Activated T-helper 1 cell treated with anti-CD3 and anti-CD28 coated beads, Interleukin-12 subunit alpha, Interleukin-12 subunit beta, Interleukin-2, Interleukin-4 antibody, amounts not matched to agents 30 ng/mL and 10 ng/mL and 1 ng/mL, durations not matched to agents 14 hours and 24 hours and 36 hours (primary cell): ENCODE results near the gene GNB2. TPM values are rescaled to one million over a fixed set of nuclear protein-coding genes. Genes with fewer than 3 reads are reported as not detected.
A peak's percentile ranks its signal among the peaks of the same experiment; 100 is the strongest.

Source experiments
- DNase-seq: peaks from one replicate; pipeline ENCODE4 v3.0.0; 2021; ENCODE audit warnings: low spot score
- H3K27ac Mint-ChIP-seq: one replicate; pipeline ENCODE4 v1.8.0; 2021; ENCODE audit warnings: mild to moderate bottlenecking, mixed read lengths
- H3K27me3 Mint-ChIP-seq: one replicate; pipeline ENCODE4 v1.8.0; 2022; ENCODE audit warnings: mild to moderate bottlenecking, moderate library complexity, mixed read lengths; ENCODE audit not compliant: insufficient read depth
- H3K36me3 Mint-ChIP-seq: one replicate; pipeline ENCODE4 v1.8.0; 2021; ENCODE audit warnings: low read depth, mixed read lengths
- H3K4me1 Mint-ChIP-seq: one replicate; pipeline ENCODE4 v1.8.0; 2021; ENCODE audit warnings: low read depth, mixed read lengths
- H3K4me3 Mint-ChIP-seq: one replicate; pipeline ENCODE4 v1.8.0; 2021; ENCODE audit warnings: mild to moderate bottlenecking, moderate library complexity, mixed read lengths
- H3K9me3 Mint-ChIP-seq: one replicate; pipeline ENCODE4 v1.8.0; 2021; ENCODE audit warnings: mixed read lengths
- intact Hi-C: fragments of 100-400 bp; cut with micrococcal nuclease; formaldehyde crosslinking; loops from one replicate; pipeline ENCODE4 v1.15.1; 2024
- total RNA-seq: library from RNA; stranded (reverse); gene quantifications from 2 replicates; pipeline ENCODE4 v1.2.3, GENCODE V29; 2022

Gene GNB2
- total RNA-seq = 218 and 221 TPM in 2 replicates

- Mint-ChIP-seq H3K4me3 (peak within 1 kb of the TSS; percentile 98), H3K4me1 (peaks cover 10% of the 10 kb centered on the region), H3K9me3 (no peaks in the 10 kb centered on the region), H3K27ac (peak within 1 kb of the TSS; percentile 94), H3K27me3 (peaks cover 10% of the 10 kb centered on the region), H3K36me3 (peaks cover 13% of the 10 kb centered on the region)
- intact Hi-C loops = loop anchor here (1.0 to 10.0 kb wide), 13 partner anchors 17 to 573 kb away; partner anchors contain the start of genes ACTL6B, AGFG2, FBXO24 and LRCH4
- peak; percentile 99 for DNase-seq
These were observed at the start of gene GNB2 for GRCh38 chr7:100673302-100673941. Gene GNB2, plus strand, starts transcription at chr7:100673740. Its CDS starts 2,526 bp downstream, at chr7:100676266.

GRCh38 chr7:100623951-100624824, 49.4 kb upstream of the GNB2 start:
- H3K36me3 Mint-ChIP-seq = peaks cover 14% of the 10 kb centered on the region
- no peaks in the 10 kb centered on the region for H3K9me3 Mint-ChIP-seq
- H3K4me3 Mint-ChIP-seq = peak overlapping the region; percentile 2
- intact Hi-C loops = no loop called here
- H3K4me1 Mint-ChIP-seq = peaks cover 35% of the 10 kb centered on the region
- no peaks in the 10 kb centered on the region for H3K27me3 Mint-ChIP-seq
- peak overlapping the region; percentile 48 for H3K27ac Mint-ChIP-seq
- DNase-seq = no peak

- intact Hi-C loops = loop anchor here (1.0 to 2.0 kb wide), 6 partner anchors 14 to 81 kb away; partner anchors contain the start of genes FBXO24, GNB2, LRCH4 and MOSPD3
- H3K4me1 Mint-ChIP-seq = peaks cover 45% of the 10 kb centered on the region
- H3K4me3 Mint-ChIP-seq = peak overlapping the region; percentile 71
- peaks cover 13% of the 10 kb centered on the region for H3K36me3 Mint-ChIP-seq
- H3K27ac Mint-ChIP-seq = peak overlapping the region; percentile 72
- no peak for DNase-seq
- no peaks in the 10 kb centered on the region for H3K27me3 Mint-ChIP-seq
- H3K9me3 Mint-ChIP-seq = no peaks in the 10 kb centered on the region
These were observed 47.5 kb upstream of the GNB2 start for GRCh38 chr7:100626055-100626454.

GRCh38 chr7:100626530-100627237, 46.9 kb upstream of the GNB2 start:
- peaks cover 11% of the 10 kb centered on the region for H3K36me3 Mint-ChIP-seq
- peak overlapping the region; percentile 71 for H3K4me3 Mint-ChIP-seq
- H3K9me3 Mint-ChIP-seq = no peaks in the 10 kb centered on the region
- intact Hi-C loops = loop anchor here (1.0 to 2.0 kb wide), 6 partner anchors 14 to 81 kb away; partner anchors contain the start of genes FBXO24, GNB2, LRCH4 and MOSPD3
- peaks cover 45% of the 10 kb centered on the region for H3K4me1 Mint-ChIP-seq
- no peaks in the 10 kb centered on the region for H3K27me3 Mint-ChIP-seq
- peak overlapping the region; percentile 63 for H3K27ac Mint-ChIP-seq
- DNase-seq = peak; percentile 79

- Mint-ChIP-seq H3K27me3 (no peaks in the 10 kb centered on the region), H3K4me1 (peaks cover 45% of the 10 kb centered on the region), H3K9me3 (no peaks in the 10 kb centered on the region), H3K36me3 (peaks cover 7% of the 10 kb centered on the region), H3K27ac (no peak overlapping the region), H3K4me3 (peak overlapping the region; percentile 71)
- no peak for DNase-seq
- intact Hi-C loops = loop anchor here (2.0 kb wide), 1 partner anchor 66 kb away; no protein-coding TSS in a partner anchor
These were observed 46.3 kb upstream of the GNB2 start for GRCh38 chr7:100627238-100627549.

- peak overlapping the region; percentile 71 for H3K4me3 Mint-ChIP-seq
- no peak overlapping the region for H3K27ac Mint-ChIP-seq
- intact Hi-C loops = no loop called here
- DNase-seq = no peak
- peaks cover 6% of the 10 kb centered on the region for H3K36me3 Mint-ChIP-seq
- H3K27me3 Mint-ChIP-seq = no peaks in the 10 kb centered on the region
- no peaks in the 10 kb centered on the region for H3K9me3 Mint-ChIP-seq
- H3K4me1 Mint-ChIP-seq = peaks cover 41% of the 10 kb centered on the region
These were observed 44.3 kb upstream of the GNB2 start for GRCh38 chr7:100629117-100629716.

- peaks cover 6% of the 10 kb centered on the region for H3K36me3 Mint-ChIP-seq
- DNase-seq = no peak
- no peaks in the 10 kb centered on the region for H3K27me3 Mint-ChIP-seq
- H3K4me1 Mint-ChIP-seq = peaks cover 36% of the 10 kb centered on the region
- no peak overlapping the region for H3K4me3 Mint-ChIP-seq
- peak overlapping the region; percentile 56 for H3K27ac Mint-ChIP-seq
- intact Hi-C loops = loop anchor here (5.0 kb wide), 1 partner anchor 77 kb away; the partner anchor contains the start of gene POP7
- H3K9me3 Mint-ChIP-seq = no peaks in the 10 kb centered on the region
These were observed 43.5 kb upstream of the GNB2 start for GRCh38 chr7:100630066-100630465.

GRCh38 chr7:100632951-100633717, 40.4 kb upstream of the GNB2 start:
- peaks cover 5% of the 10 kb centered on the region for H3K36me3 Mint-ChIP-seq
- H3K4me1 Mint-ChIP-seq = peaks cover 21% of the 10 kb centered on the region
- intact Hi-C loops = loop anchor here (1.0 to 5.0 kb wide), 4 partner anchors 40 to 74 kb away; partner anchors contain the start of genes FBXO24, GNB2, LRCH4 and POP7
- DNase-seq = peak; percentile 57
- H3K4me3 Mint-ChIP-seq = peak overlapping the region; percentile 92
- no peaks in the 10 kb centered on the region for H3K9me3 Mint-ChIP-seq
- peak overlapping the region; percentile 92 for H3K27ac Mint-ChIP-seq
- no peaks in the 10 kb centered on the region for H3K27me3 Mint-ChIP-seq

GRCh38 chr7:100639995-100640516, 33.5 kb upstream of the GNB2 start:
- intact Hi-C loops = no loop called here
- no peak overlapping the region for H3K4me3 Mint-ChIP-seq
- H3K36me3 Mint-ChIP-seq = no peaks in the 10 kb centered on the region
- no peaks in the 10 kb centered on the region for H3K9me3 Mint-ChIP-seq
- no peaks in the 10 kb centered on the region for H3K4me1 Mint-ChIP-seq
- DNase-seq = no peak
- H3K27me3 Mint-ChIP-seq = no peaks in the 10 kb centered on the region
- no peak overlapping the region for H3K27ac Mint-ChIP-seq

GRCh38 chr7:100640517-100641440, 32.8 kb upstream of the GNB2 start:
- Mint-ChIP-seq H3K4me1 (no peaks in the 10 kb centered on the region), H3K9me3 (no peaks in the 10 kb centered on the region), H3K27me3 (peaks cover 4% of the 10 kb centered on the region), H3K27ac (no peak overlapping the region), H3K36me3 (no peaks in the 10 kb centered on the region), H3K4me3 (no peak overlapping the region)
- intact Hi-C loops = no loop called here
- no peak for DNase-seq

GRCh38 chr7:100641463-100641859, 32.1 kb upstream of the GNB2 start, which contains the start of gene TFR2:
Gene TFR2, minus strand, starts transcription at chr7:100641552. Its CDS starts 43 bp downstream, at chr7:100641509.
- intact Hi-C loops = no loop called here
- no peak for DNase-seq
- no peaks in the 10 kb centered on the region for H3K36me3 Mint-ChIP-seq
- no peak within 1 kb of the TSS for H3K4me3 Mint-ChIP-seq
- H3K9me3 Mint-ChIP-seq = no peaks in the 10 kb centered on the region
- H3K27ac Mint-ChIP-seq = no peak within 1 kb of the TSS
- peaks cover 4% of the 10 kb centered on the region for H3K27me3 Mint-ChIP-seq
- H3K4me1 Mint-ChIP-seq = no peaks in the 10 kb centered on the region
